ENCODE data around the gene DGCR8.
A peak's percentile ranks its signal among the peaks of the same experiment; 100 is the strongest.
"Not testable (repeated sequence)": the region's sequence is repeated elsewhere in the genome, so short reads cannot be mapped to it uniquely, and the experiment has no call there.

Gene DGCR8

DNA sequence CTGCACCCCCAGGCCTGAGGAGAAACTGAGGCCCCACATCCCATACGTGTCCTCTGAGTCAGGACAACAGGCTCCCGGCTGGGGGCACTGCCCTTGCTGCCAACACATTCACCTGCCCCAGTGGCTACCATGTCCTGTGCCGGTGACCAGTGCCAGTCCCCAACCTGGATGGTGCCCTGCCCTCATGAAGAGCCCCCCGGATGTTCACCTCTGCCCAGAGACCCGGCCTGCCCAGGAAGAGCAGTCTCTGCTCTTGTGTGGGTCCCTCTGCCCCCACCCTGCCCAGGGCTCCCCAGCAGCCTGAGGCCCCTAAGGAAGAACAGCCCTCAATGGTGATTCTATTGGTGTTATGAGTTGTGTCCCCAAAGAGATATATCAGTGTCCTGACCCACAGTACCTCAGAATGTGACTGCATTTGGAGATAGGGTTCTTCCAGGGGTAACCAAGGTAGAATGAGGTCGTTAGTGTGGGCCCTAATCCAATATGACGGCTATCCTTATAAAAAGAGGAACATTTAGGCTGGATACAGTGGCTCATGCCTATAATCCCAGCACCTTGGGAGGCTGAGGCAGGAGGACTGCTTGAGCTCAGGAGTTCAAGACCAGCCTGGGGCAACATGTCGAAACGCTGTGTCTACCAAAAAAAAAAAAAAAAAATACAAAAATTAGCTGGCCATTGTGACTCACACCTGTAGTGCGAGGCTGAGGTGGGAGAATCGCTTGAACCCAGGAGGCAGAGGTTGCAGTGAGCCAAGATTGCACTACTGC lies 13.2 kb upstream of the DGCR8 start:
- DNase-seq (ENCODE audit: low spot score): no peak

DNA sequence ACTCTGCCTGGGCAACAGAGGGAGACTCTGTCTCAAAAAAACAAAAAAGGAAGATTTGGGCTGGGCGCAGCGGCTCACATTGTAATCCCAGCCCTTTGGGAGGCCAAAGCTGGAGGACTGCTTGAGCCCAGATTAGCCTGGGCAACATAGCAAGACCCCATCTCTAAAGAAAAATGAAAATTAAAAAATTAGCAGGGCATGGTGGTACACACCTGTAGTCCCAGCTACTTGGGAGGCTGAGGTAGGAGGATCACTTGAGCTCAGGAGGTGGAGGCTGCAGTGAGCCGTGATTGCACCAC lies 12.7 kb upstream of the DGCR8 start:
- not testable (repeated sequence) for DNase-seq (ENCODE audit: low spot score)

DNA sequence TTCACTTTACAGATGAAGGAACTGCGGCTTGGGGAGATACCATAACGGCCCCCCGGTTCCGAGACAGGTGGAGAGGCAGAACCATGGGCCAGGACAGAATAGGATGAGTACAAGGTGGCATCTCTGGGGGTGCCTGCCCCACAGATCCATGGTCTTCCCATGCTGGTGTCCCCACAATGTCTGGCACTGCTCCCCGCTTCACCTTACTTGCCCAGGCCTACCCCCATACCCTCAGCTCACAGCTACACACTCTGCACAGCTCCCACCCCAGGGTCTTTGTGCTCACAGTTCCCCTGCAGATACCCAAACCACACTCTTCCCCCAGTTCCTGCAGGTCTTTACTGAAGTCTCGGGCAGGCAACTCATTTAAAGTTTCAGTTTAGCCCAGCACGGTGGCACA lies 11.4 kb upstream of the DGCR8 start:
- DNase-seq (ENCODE audit: low spot score): no peak

DNA sequence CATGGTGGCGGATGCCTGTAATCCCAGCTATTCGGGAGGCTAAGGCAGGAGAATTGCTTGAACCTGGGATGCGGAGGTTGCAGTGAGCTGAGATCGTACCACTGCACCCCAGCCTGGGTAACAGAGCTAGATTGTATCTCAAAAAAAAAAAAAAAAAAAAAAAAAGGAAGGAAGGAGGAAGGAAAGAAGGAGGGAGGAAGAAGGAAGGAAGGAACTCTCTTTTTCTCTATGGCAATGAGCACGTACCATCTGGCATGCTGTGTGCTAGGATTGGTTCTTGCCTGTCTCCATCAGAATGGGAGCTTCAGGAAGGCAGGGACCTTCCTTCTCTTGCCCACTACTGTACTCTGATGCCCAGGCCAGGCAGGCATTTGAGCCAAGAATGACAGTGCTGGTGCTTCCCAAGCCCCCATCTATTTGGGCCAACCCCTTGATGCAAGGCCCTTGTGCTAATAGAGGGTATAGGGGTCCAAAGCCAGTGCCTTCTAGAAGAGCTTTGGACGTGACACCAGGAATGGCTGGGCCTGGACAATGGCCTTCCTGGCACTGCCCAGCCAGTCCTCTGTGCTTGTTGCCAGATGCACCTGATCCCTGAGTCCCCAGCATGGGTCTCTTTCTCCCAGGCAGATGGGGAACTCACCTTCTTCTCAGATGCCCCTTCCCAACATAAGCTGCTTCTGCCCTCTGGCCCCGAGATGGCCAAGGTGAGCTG lies 10.6 kb upstream of the DGCR8 start:
- no peak for DNase-seq (ENCODE audit: low spot score)

DNA sequence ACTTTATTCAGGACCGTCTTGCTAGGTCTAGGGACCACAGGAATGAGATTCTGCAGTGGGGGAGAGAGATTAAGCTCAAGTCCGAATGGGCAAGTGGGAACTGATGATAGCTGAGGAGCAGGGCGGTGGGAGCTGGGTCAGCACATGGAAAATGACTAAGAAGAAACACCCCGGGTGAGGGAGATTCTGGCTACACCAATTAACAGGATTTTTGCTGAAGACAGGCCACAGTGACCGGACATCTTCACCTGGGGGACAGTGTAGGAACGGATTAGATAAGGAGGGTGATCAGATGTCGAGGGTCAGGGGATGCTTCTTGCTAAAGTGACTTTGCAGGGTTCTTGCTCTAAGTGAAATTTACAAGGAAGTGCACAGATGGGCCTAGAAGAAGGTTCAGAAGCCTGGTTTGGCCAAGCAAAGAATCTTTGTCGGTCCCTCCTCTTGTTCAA lies 8.5 kb upstream of the DGCR8 start:
- DNase-seq (ENCODE audit: low spot score): no peak

DNA sequence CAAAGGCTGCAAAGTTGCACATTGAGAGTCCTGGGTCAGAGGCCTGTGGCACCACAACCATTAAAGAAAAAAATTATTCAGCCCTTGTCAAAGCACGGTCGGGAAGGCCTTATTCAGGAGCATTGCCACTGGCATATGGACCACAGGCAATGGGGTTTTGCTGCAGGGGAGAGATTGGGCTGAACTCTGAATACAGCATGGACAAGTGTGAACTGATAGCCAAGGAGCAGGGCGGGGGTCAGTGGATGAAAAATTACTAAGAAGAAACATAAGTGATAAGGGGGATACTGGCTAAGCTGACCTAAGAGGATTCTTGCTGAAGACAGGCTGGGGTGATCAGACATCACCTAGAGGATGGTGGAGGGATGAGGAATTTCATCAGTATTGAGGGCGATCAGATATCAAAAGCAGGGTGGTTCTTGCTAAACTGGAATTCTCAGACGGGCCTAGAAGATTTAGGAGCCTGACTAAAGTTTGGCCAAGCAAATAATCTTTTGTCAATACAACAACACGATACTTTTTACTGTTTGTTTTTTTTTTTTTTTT lies 3.3 kb upstream of the DGCR8 start:
- DNase-seq (ENCODE audit: low spot score): no peak

DNA sequence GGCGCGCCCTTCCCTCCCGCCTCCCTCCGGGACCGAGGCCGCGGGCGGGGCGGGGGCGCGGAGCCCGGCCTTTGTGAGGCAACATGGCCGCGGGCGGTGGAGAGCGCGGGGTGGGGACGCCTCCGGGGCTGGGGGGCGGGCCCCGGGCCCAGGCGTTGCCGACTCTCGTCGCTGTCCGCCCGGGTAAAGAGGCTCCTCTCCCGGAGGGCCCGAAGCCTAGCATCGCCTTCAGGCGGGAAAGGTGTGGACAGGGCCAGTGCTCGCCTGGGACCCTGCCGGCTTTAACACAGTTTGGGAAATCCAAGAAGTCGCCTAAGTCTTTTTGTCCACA lies 369 bp downstream of the DGCR8 start:
- peak; percentile 73 for DNase-seq (ENCODE audit: low spot score)

DNA sequence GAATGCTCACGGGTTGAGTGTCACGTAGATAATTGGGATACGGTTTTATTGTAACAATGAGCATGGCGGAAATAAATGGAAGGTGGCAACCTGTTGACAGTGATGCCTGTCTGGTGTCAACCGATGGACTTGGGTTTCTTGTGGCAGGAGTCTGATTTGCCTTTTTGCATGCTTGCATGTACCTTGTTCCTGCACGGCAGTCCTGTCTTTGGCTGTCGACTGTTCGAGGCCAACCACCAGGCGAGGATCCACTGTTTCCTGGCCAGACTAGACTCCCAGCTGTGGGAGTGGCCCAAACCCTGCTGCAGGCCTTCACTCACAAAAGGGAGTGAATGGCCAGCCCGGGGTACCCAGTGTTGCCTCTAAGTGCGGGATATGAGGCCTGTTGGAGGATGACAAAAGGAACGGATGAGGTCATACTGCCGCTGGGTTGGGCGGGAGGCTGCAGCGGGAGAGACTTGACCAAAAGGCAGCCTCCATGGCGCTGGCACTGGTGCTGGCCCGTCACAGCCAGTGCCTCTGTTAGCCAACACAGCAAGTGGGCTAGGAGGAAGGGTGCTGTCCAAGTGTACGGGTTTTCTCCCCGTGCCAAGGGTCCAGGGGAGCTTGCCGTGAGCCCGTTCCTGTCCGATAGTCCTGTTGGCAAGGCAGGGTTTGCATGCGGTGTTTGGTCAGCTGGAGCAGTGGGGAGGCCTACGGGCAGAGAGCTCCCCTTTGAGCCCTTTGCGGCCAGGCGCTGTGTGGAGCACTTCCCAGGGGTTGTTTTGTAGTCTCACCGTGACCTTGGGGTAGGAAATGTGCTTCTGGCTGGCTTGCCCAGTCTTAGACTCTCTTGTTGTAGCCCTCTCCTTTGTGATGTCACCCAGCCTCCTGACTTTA lies 974 bp downstream of the DGCR8 start:
- peak; percentile 57 for DNase-seq (ENCODE audit: low spot score)

DNA sequence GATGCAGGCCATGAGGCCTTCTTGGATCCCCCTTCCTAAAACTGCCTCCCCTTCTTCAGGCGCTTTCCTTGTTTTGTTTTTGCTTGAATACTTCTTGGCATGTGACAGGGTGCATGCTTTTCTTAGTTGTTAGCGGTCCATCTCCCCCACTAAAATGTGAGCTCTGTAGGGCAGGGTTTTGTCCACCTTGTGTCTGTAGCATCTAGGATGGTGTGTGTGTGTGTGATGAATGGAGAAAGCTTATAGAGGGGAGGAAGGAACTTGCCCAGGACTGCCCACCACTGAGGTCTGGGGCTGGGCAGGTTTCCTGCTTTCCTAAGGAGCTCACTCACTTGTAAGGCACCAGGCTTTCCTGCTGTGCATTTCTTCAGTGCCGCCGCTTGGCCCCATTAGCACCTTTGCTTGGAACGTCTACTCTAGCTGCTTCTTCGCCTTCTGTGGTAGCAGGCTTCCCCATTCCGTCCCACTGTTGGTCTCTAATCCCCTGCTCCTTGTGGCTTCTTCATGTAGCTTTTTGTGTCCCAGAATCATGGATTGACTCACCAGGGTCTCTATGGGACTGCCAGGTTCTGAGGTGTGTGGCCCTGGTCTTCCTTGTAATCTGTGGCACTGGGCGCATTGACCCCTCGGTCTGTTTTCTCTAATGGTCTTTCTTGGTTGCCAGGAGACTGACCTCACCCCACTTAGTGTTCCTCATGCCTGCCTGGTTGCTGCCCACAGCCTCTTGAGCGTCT lies 3.3 kb downstream of the DGCR8 start:
- DNase-seq (ENCODE audit: low spot score): no peak

DNA sequence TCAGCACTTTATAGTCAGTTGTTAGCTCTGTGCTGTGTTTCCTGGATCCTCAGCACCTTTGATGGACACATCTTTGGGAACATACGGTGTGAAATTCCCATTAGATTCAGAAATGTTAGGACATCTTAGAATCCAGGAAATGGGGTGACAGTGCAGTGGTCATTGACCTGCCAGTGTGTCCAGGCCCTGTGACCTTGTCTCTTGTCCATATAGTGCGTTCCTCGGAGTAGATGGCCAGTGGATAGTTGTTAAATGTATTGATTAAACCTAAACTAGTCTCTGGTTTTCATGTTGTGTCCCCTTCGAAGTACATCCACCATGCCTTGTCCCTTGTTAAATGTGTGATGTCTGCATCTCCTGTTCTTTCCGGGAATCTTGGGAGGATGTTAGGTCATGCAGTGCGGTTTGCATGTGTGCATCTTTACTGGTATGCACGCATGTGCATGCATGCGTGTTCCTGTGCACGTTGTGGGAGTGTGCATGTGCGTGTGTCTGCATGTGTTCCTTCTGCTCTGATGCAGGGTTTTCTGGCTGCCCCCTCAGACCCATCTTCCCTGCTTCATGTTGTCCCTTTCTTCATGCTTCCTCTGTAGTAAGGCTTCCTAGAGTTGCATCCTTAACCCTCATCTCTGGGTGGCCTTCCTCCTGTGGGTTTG lies 4.0 kb downstream of the DGCR8 start:
- DNase-seq (ENCODE audit: low spot score): no peak

DNA sequence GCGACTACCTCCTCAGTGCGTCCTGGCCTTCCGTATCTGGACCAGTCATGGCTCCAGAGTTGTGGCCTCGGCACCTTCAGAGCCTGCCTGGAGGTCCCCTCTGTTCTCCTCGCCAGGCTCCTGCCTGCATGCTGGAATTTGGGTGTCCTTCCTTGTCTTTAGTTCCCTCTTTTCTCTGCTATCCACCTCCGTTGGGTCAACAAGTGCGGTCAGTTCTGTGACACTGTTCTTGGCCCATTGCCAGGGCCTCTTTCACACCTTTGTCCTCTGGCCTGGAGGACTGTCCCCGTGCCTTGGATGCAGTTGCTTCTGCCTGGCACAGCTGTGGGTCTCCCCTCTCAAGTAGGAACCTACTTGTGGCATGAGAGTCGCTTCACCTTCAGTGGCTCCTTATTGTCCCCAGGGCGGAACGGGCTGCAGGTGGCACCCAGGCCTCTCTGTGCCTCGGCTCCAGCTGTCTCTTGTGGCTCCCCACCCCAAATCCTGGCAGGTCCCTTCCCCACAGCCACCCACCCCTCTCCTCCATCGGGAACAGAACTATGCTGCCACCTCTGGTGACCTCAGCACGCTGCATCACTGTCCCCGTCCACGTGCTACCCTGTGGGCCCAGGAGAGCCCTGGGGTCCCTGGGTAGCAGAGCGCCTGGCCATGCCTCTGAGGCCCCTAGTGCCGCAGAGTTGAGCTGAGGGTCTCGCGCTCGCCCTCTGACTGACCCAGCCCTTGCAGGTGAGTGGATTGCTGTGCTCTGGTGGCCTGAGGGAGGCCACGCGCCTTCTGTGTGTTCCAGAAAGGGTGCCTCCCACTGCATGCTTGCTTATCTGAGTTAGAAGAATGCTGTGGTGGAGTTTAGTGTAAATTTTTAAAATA lies 4.7 kb downstream of the DGCR8 start:
- DNase-seq (ENCODE audit: low spot score): no peak

DNA sequence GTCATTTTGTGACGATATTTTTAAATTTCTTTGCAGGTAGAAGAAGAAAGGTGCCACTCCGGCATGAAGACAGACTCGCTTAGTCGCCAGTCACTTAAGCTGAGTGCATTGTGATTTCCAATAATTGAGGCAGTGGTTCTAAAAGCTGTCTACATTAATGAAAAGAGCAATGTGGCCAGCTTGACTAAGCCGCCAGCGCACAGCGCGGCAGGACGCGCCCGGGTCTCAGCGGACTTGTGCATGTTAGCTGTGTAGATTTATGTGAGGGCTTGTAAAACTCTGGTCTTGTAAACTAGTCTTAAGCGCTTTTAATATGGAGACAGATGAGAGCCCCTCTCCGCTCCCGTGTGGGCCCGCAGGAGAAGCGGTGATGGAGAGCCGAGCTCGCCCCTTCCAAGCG lies 5.6 kb downstream of the DGCR8 start:
- DNase-seq (ENCODE audit: low spot score): no peak

DNA sequence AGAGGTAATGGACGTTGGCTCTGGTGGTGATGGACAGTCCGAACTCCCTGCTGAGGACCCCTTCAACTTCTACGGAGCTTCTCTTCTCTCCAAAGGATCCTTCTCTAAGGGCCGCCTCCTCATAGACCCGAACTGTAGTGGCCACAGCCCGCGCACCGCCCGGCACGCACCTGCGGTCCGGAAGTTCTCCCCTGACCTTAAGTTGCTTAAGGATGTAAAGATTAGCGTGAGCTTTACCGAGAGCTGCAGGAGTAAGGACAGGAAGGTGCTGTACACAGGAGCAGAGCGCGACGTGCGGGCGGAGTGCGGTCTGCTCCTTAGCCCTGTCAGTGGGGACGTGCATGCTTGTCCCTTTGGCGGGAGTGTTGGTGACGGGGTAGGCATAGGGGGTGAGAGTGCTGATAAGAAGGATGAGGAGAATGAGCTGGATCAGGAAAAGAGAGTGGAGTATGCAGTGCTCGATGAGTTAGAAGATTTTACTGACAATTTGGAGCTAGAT lies 6.1 kb downstream of the DGCR8 start:
- no peak for DNase-seq (ENCODE audit: low spot score)

DNA sequence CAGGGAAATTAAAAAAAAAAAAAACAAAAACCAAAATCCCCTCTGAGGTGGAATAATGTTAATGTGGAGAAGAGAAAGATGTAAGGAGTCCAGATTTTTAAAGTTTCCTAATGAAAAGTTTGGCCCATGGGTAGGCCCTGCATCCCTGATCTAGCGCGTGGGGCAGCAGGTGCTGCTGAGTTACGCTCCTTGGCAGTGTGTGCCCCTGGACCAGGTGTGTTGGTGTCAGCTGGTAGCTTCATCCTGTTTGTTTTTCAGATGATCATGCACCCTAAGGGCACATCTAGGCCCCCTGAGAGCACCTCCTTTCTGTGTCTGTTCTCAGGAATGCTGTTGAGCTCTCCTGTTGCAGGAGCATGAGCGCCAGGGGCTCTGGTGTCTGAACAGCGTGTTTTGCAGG lies 6.7 kb downstream of the DGCR8 start:
- no peak for DNase-seq (ENCODE audit: low spot score)

DNA sequence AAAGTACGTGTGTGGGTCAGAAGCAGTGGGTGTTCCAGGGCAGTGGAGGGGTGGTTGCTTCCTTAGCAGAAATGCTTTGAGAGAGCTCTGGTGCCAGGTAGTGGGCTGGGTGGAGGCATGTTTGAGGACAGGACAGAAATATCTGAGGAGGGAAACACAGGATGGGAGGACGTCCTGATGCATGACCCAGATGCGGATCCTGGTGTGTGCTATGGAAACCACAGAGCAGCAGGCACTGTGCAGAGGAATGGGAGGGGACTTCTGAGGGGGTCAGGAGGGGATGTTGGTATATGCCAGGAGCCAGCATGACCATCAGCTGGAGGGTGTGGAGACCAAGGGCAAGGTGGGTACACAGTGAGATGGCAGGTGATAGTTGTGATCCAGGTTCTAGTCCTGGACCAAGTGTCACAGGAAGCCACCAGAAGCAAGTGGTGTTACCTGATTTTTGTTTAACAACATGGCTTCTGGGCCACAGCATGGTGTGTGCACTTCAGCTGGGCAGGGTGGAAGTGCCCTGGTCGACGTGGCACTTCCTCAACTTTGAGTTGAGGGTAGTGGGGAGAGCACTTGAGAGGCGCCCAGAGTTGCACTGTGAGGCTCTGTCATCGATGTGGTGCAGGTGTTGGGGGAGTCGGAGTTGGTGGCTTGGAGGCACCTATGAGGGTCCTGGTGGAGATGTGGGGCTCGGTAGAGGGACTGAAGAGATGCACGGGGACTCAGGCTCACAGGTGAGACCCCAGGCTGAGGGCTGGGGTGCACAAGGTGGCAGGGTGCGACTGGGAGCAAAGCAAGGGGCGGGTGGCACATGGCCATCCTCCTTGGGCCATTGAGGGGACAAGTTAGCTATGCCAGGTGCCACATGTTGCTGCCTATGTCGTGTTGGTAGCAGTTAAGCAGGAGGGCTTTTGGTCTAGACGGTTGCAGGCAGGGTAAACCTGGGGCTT lies 7.5 kb downstream of the DGCR8 start:
- DNase-seq (ENCODE audit: low spot score): no peak

DNA sequence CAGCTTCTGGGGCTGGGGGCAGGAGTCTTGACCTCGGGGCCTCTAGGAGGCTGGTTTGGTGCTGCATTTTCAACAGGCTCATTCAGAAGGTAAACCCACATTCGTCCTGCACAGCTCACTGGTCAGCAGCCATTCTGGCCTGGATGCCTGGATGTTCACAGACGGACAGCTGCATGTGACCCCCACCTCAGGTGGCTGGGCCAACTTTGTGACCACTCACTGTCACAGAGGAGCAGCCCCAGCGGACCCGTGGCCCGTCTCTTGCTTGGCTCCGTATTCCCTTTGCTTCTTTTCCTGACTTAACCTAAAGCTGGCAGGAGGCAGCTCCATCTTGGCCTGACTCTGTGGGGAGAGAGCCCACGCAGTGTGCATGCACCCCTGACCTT lies 8.2 kb downstream of the DGCR8 start:
- DNase-seq (ENCODE audit: low spot score): no peak

DNA sequence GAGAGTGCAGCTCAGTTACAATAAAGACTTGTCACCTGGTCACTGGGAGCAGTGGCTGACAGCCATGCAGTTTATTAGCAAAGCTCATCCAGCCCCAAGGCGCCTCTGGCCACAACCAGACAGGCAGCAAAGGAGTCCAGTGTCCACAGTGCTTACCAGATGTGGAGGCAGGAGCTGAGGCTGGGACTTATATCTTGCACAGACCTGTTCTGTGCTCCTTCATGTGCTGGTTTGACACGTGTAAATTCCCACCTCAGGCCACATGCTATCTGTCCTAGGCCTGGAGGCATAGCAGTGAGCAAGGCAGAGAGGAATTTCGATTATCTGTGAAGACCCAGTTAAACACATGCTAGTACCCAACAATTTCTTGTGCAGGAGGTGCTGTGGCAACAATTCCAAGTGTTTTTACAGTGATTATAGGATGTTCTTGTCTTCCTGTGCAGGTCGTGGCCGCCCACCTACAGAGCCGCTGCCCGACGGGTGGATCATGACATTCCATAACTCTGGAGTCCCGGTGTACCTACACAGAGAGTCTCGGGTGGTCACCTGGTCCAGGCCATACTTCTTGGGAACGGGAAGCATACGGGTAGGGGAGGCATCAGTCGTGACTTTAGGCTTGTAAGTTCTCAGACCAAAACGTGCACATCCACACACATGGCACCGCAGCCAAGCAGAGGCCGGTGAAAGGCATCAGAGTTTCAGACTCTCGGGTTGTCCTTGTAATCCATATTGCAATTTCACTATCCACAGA lies 9.4 kb downstream of the DGCR8 start:
- DNase-seq (ENCODE audit: low spot score): no peak

DNA sequence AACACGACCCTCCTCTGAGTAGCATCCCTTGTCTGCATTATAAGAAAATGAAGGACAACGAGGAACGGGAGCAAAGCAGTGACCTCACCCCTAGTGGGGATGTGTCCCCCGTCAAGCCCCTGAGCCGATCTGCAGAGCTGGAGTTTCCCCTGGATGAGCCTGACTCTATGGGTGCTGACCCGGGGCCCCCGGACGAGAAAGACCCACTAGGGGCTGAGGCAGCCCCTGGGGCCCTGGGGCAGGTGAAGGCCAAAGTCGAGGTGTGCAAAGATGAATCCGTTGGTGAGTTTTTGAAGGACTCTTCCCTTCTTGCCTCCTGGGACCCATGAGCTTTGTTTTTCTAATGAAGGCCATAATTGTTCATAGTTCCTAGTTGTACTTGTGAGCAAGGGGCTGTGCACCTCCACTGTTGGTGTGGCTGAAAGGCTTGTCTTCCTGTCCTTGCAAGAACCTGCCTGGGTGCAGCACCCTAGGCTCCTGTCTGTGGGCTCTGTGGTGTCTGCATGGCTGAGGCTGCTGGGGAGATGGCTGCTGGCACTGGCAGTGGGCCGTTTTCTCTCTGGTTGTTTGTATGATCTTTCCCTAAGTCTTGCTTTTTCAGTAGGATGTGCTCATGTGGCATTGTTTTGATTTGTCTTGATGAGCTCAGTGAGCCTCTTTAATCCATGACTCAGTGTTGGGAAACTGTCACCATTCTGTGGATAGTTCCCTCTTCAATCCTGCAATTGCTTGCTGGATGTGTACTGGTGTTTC lies 10.1 kb downstream of the DGCR8 start:
- DNase-seq (ENCODE audit: low spot score): peak; percentile 76
